GM12891 (cell line): ENCODE data around the gene SIK3.

Experiments
- POLR2A ChIP-seq: IDR thresholded peaks from 2 replicates; pipeline ENCODE4 v1.6.1; 2011; ENCODE audit warnings: low read depth, low read length, control low read depth
- POLR2AphosphoS5 ChIP-seq: IDR thresholded peaks from 2 replicates; pipeline ENCODE4 v1.6.1; 2011; ENCODE audit warnings: low read depth, low read length, control low read depth

- TF ChIP-seq POLR2A (no peak), POLR2AphosphoS5 (no peak)
Observed at GRCh38 chr11:116861539-116861938, 236.7 kb downstream of the SIK3 start.
